ENCODE data around the gene PHACTR1. TPM values are rescaled to one million over a fixed set of nuclear protein-coding genes. Genes with fewer than 3 reads are reported as not detected.

PHACTR1 gene
- total and polyA plus RNA-seq, 2 of the 4 experiments (the other 2 are of a cell fraction): not detected

DNA sequence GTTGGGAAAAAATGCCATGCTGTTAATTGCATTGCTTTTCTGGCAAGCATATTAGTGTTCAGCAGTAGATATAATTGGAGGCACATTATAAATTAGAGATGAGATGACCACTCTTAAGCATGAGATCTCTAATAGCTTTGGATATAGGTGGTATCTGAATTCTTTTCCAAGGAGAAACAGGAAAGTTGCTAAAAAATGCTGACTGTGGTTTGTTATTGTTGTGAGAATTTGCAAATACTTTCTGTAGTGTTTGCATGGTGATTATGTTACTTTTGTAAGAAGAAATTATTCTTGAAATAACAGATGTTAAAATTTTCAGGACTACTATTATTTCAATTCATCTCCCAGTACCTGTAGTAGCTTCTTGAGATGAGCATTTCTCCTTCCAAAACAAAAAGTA is 386.6 kb downstream of the PHACTR1 start:
- Histone ChIP-seq H3K79me1 (ENCODE audit: low read depth in 1 of 2, low read length in 2 of 2) (no peaks in the 10 kb centered on the region), H3K14ac (replicated peaks; ENCODE audit: low read depth, low read length) (no peak overlapping the region), H4K5ac (ENCODE audit: low read depth, low read length) (no peak overlapping the region), H2BK5ac (ENCODE audit: low read depth, low read length, poor library complexity, severe bottlenecking) (no peak overlapping the region), H3K9me1 (ENCODE audit: insufficient read depth, low read length) (no peaks in the 10 kb centered on the region), H2AK5ac (ENCODE audit: low read depth, low read length) (no peak overlapping the region), H4K20me1 (ENCODE audit: insufficient read depth, low read length) (no peaks in the 10 kb centered on the region), H2AK9ac (replicated peaks; ENCODE audit: low read depth, low read length, poor library complexity) (no peak overlapping the region), H2AFZ (replicated peaks; ENCODE audit: low read length, poor library complexity) (no peak overlapping the region), H3K56ac (ENCODE audit: extremely low read depth, insufficient read depth, low read length) (no peak overlapping the region), H2BK20ac (ENCODE audit: low read depth, low read length) (no peak overlapping the region), H3K4me3 (ENCODE audit: insufficient read depth, low read depth, low read length) (no peak overlapping the region), H3K4me2 (ENCODE audit: low read depth, low read length) (no peak overlapping the region), H4K8ac (ENCODE audit: low read depth in 2 of 2, low read length in 2 of 2) (no peak overlapping the region), H3K18ac (ENCODE audit: low read depth, low read length) (no peak overlapping the region), H3K23ac (ENCODE audit: low read depth, low read length) (no peak overlapping the region), H3K27ac (ENCODE audit: insufficient read depth, low read length) (no peak overlapping the region), H3K9ac (ENCODE audit: low read depth, low read length) (no peak overlapping the region), H3K4ac (ENCODE audit: low read depth, low read length) (no peak overlapping the region), H2BK15ac (ENCODE audit: low read depth, low read length) (no peak overlapping the region), H2BK120ac (ENCODE audit: low read depth, low read length) (no peak overlapping the region), H3K4me1 (ENCODE audit: control insufficient read depth, insufficient read depth, low read length) (no peaks in the 10 kb centered on the region), H3K27me3 (ENCODE audit: control insufficient read depth, insufficient read depth, low read length) (no peaks in the 10 kb centered on the region), H3K9me3 (ENCODE audit: control insufficient read depth, insufficient read depth, low read length) (no peaks in the 10 kb centered on the region), H4K91ac (ENCODE audit: insufficient read depth, low read depth, low read length) (no peak overlapping the region), H3K36me3 (ENCODE audit: control insufficient read depth, insufficient read depth, low read length) (no peaks in the 10 kb centered on the region)
- DNase-seq: no peak
- no TSS peak for BruUV-seq (replicated peaks)
- ChIA-PET POLR2A (ENCODE audit: unreplicated experiment) (no interaction called here), CTCF (no interaction called here)
- intact Hi-C loops (cut with micrococcal nuclease): no loop called here
- ATAC-seq (ENCODE audit: low read depth): no peak
- in situ Hi-C loops (cut with MboI; ENCODE audit: low sequenced_read_pairs): no loop called here
- TF ChIP-seq RCOR1 (IDR thresholded peaks at IDR 0.05; ENCODE audit: insufficient replicate concordance, low read length) (no peak), MAFK (IDR thresholded peaks at IDR 0.05; ENCODE audit: low read depth, low read length) (peak; percentile 62; the same call in 1 of the 2 replicates)
- dilution Hi-C loops (cut with HindIII; ENCODE audit: low sequenced_read_pairs, unreplicated experiment): no loop called here
